Endothelial cell of umbilical vein (primary cell): Measurements from ENCODE around the gene IFNA4. TPM values are rescaled to one million over a fixed set of nuclear protein-coding genes. Genes with fewer than 3 reads are reported as not detected.

ENCODE experiments used
- BruUV-seq: library from RNA; stranded (reverse); fragments of 400-500 nt; replicated peaks from 2 replicates; lab custom pipeline; 2021; lab: Mats Ljungman, UMichigan
- CTCF ChIA-PET: fragments of 300-600, 350-600 bp; sonication (Branson Sonifier 250); formaldehyde crosslinking; loops from one replicate; lab custom pipeline; 2021; ENCODE audit warnings: antibody characterized with exemption, inconsistent platforms; lab: Charles Lee
- POLR2A ChIA-PET: fragments of 300-600, 350-600 bp; sonication (Branson Sonifier 250); formaldehyde crosslinking; loops from one replicate; lab custom pipeline; 2021; ENCODE audit warnings: antibody characterized with exemption, inconsistent platforms; lab: Charles Lee
- DNase-seq: peaks from one replicate; pipeline ENCODE4 v3.0.0-alpha.2; 2011; ENCODE audit warnings: low read depth, low spot score
- FAIRE-seq: peaks from 2 replicates; lab custom pipeline; 2011; peaks lifted over from hg19 to GRCh38; lab: Jason Lieb, UNC
- H2AFZ ChIP-seq: 2 replicates; pipeline ENCODE4 v1.6.0; 2012; ENCODE audit warnings: low read depth, low read length, control low read depth, inconsistent platforms
- H3K27ac ChIP-seq: 2 replicates; pipeline ENCODE4 v1.5.1; 2011; ENCODE audit warnings: low read depth, mild to moderate bottlenecking, control low read depth, low read length, moderate library complexity; ENCODE audit not compliant: insufficient read depth
- H3K27me3 ChIP-seq, 2 experiments: 2 replicates each; pipeline versions ENCODE4 v1.6.0 to v1.6.1; 2011; ENCODE audit warnings: low read length in 2 of 2, mixed read lengths in 1 of 2; ENCODE audit not compliant: control insufficient read depth in 2 of 2, insufficient read depth in 2 of 2
- H3K36me3 ChIP-seq, 2 experiments: 2 replicates in 1 of 2; 3 replicates in 1 of 2; pipeline ENCODE4 v1.5.1; 2011; ENCODE audit warnings: low read length in 2 of 2, mild to moderate bottlenecking in 1 of 2, moderate library complexity in 1 of 2; ENCODE audit not compliant: control insufficient read depth in 2 of 2, insufficient read depth in 2 of 2; ENCODE audit errors: extremely low read depth in 1 of 2
- H3K4me1 ChIP-seq: 3 replicates; pipeline ENCODE4 v1.5.1; 2011; ENCODE audit warnings: mild to moderate bottlenecking, low read length; ENCODE audit not compliant: control insufficient read depth, insufficient read depth; ENCODE audit errors: extremely low read depth
- H3K4me2 ChIP-seq: 2 replicates; pipeline ENCODE4 v1.6.1; 2011; ENCODE audit warnings: low read length, control low read depth, mixed read lengths; ENCODE audit not compliant: insufficient read depth
- H3K4me3 ChIP-seq, 3 experiments: fragments of 200-600 bp in 1 of 3; sonication (generic), shearing (Covaris generic) in 1 of 3; replicated peaks in 1 of 3; 2 replicates each; pipeline ENCODE4 v1.5.1; 2011 to 2016; ENCODE audit warnings: control low read depth in 3 of 3, low read length in 3 of 3, mild to moderate bottlenecking in 2 of 3, inconsistent platforms in 1 of 3, low read depth in 1 of 3, moderate library complexity in 1 of 3; ENCODE audit not compliant: insufficient read depth in 1 of 3
- H3K79me2 ChIP-seq: 2 replicates; pipeline ENCODE4 v1.6.0; 2012; ENCODE audit warnings: low read length, inconsistent platforms; ENCODE audit not compliant: control insufficient read depth, insufficient read depth
- H3K9ac ChIP-seq: replicated peaks from 2 replicates; pipeline ENCODE3; 2011; ENCODE audit warnings: low read length, control low read depth; ENCODE audit not compliant: insufficient read depth; ENCODE audit errors: extremely low read depth
- H3K9me1 ChIP-seq: replicated peaks from 3 replicates; pipeline ENCODE4 v1.6.0; 2011; ENCODE audit warnings: mild to moderate bottlenecking, low read length; ENCODE audit not compliant: control insufficient read depth, insufficient read depth; ENCODE audit errors: extremely low read depth
- H3K9me3 ChIP-seq: replicated peaks from 2 replicates; pipeline ENCODE4 v1.5.1; 2012; ENCODE audit warnings: low read length, inconsistent platforms; ENCODE audit not compliant: control insufficient read depth, insufficient read depth
- H4K20me1 ChIP-seq: replicated peaks from 2 replicates; pipeline ENCODE3; 2011; ENCODE audit warnings: mild to moderate bottlenecking, low read length; ENCODE audit not compliant: control insufficient read depth, insufficient read depth; ENCODE audit errors: extremely low read depth
- CTCF ChIP-seq, 2 donors: IDR thresholded peaks; 1 replicate in 1 of 2; 2 replicates in 1 of 2; pipeline ENCODE4 v1.5.1; 2011; ENCODE audit warnings: low read length in 2 of 2, mild to moderate bottlenecking in 2 of 2, moderate library complexity in 2 of 2, control low read depth in 1 of 2, inconsistent platforms in 1 of 2, low read depth in 1 of 2; ENCODE audit not compliant: insufficient read depth in 1 of 2; ENCODE audit errors: extremely low read depth in 1 of 2
- EZH2 ChIP-seq: IDR thresholded peaks from 2 replicates; pipeline ENCODE4 v1.6.1; 2012; ENCODE audit warnings: borderline replicate concordance, low read depth, mild to moderate bottlenecking, moderate library complexity, low read length, inconsistent platforms; ENCODE audit not compliant: severe bottlenecking
- FOS ChIP-seq: IDR thresholded peaks from 2 replicates; pipeline ENCODE4 v1.6.1; 2011; ENCODE audit warnings: mild to moderate bottlenecking, low read length, moderate library complexity, borderline replicate concordance; ENCODE audit not compliant: insufficient read depth
- GATA2 ChIP-seq: IDR thresholded peaks from 2 replicates; pipeline ENCODE4 v1.7.0; 2011; ENCODE audit warnings: low read depth, mild to moderate bottlenecking, moderate library complexity, mixed read lengths, low read length; ENCODE audit not compliant: insufficient read length, insufficient read depth
- JUN ChIP-seq: IDR thresholded peaks from 2 replicates; pipeline ENCODE4 v1.6.1; 2011; ENCODE audit warnings: borderline replicate concordance, low read depth; ENCODE audit not compliant: insufficient read length, insufficient read depth
- MAX ChIP-seq: IDR thresholded peaks from 2 replicates; pipeline ENCODE4 v1.6.1; 2011; ENCODE audit not compliant: insufficient read depth, insufficient read length
- POLR2AphosphoS5 ChIP-seq: IDR thresholded peaks from 2 replicates; pipeline ENCODE4 v1.6.1; 2012; ENCODE audit warnings: low read depth, mild to moderate bottlenecking, control low read depth, low read length, moderate library complexity; ENCODE audit not compliant: insufficient read depth
- dilution Hi-C: fragments of 300-500 bp; cut with MboI; formaldehyde crosslinking; loops from one replicate; pipeline ENCODE4 v1.15.0; 2019; ENCODE audit warnings: low sequenced_read_pairs; ENCODE audit not compliant: extremely low pct_ligation_motif_present
- intact Hi-C: fragments of 100-400 bp; cut with micrococcal nuclease; formaldehyde crosslinking; loops from one replicate; pipeline ENCODE4 v1.10.0; 2022
- polyA plus RNA-seq, 4 experiments: library from polyadenylated mRNA; depleted of rRNA in 3 of 4; stranded (reverse) in 3 of 4; unstranded in 1 of 4; fragments of >200 nt; gene quantifications; 2 replicates each; pipeline versions ENCODE4 v1.2.1 to v1.2.3, GENCODE V29; 2011 to 2012; ENCODE audit warnings: missing spikeins in 1 of 4
- total RNA-seq: library from RNA; stranded (reverse); gene quantifications from 2 replicates; pipeline ENCODE4 v1.2.3, GENCODE V29; 2021

IFNA4 gene
- total and polyA plus RNA-seq, 2 donors (not counting 3 experiments of a cell fraction or from before 2014, with no cell fraction given) = not detected

- DNase-seq (no peak), FAIRE-seq (no peak)
- peaks cover 0 to 1% of the 10 kb centered on the region in 2 experiments for H3K27me3 ChIP-seq
- no peaks in the 10 kb centered on the region for H3K79me2 ChIP-seq
- H3K9ac ChIP-seq = no peak overlapping the region
- H2AFZ ChIP-seq = peak overlapping the region; percentile 53
- H3K4me3 ChIP-seq = no peak overlapping the region
- ChIA-PET POLR2A (interaction anchor here (0.6 kb wide), 1 partner anchor 444 kb away, joined by 6 read pairs; no protein-coding TSS in a partner anchor), CTCF (interaction anchor here (0.8 to 1.6 kb wide), 8 partner anchors 29 to 312 kb away, joined by 3 to 10 read pairs (median 6); no protein-coding TSS in a partner anchor)
- H3K9me1 ChIP-seq = no peaks in the 10 kb centered on the region
- H3K27ac ChIP-seq = no peak overlapping the region
- peaks cover 8% of the 10 kb centered on the region for H3K4me1 ChIP-seq
- no peaks in the 10 kb centered on the region for H3K9me3 ChIP-seq
- BruUV-seq = no TSS peak
- intact Hi-C loops (no loop called here), dilution Hi-C loops (no loop called here)
- no peak for TF ChIP-seq POLR2AphosphoS5
- no peak overlapping the region for H3K4me2 ChIP-seq
- no peaks in the 10 kb centered on the region for H3K36me3 ChIP-seq
- H4K20me1 ChIP-seq = no peaks in the 10 kb centered on the region
These were observed 33.9 kb downstream of the IFNA4 start for GRCh38 chr9:21153336-21154017.

DNA sequence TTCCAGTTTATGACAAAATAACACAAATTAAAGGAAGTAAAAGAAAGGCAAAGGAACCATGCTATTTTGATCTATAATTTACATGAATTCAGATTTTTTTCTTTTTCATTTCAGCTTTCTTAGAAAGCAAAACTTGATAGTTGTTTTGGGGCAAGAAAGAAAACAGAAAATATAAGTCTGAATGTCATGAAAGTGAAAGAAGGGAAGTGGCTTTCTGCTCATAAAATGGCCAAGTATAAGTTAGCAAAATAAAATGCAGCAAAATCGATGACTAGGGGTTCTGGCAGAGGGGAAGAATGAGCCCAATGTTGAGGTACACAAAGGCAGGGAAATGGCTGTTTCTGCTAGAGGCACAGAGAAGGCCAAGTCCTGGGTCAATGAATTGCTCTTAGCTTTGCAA, 42.8 kb downstream of the IFNA4 start:
- Histone ChIP-seq H3K4me2 (no peak overlapping the region), H3K9me3 (no peaks in the 10 kb centered on the region), H3K27ac (no peak overlapping the region), H2AFZ (no peak overlapping the region), H3K79me2 (no peaks in the 10 kb centered on the region), H3K4me3 (no peak overlapping the region), H3K4me1 (no peaks in the 10 kb centered on the region), H3K9ac (no peak overlapping the region), H4K20me1 (no peaks in the 10 kb centered on the region), H3K27me3 (peaks cover 3 to 9% of the 10 kb centered on the region in 2 experiments), H3K9me1 (no peaks in the 10 kb centered on the region), H3K36me3 (no peaks in the 10 kb centered on the region)
- CTCF ChIA-PET = no interaction called here
- TF ChIP-seq MAX (no peak), EZH2 (no peak), POLR2AphosphoS5 (no peak), FOS (no peak), GATA2 (no peak), JUN (no peak), CTCF (IDR thresholded peaks at IDR 0.05; ENCODE audit: extremely low read depth in 1 of 2, insufficient read depth in 1 of 2, low read depth in 1 of 2, low read length in 2 of 2) (no peak)
- DNase-seq (no peak), FAIRE-seq (no peak)
- dilution Hi-C loops (no loop called here), intact Hi-C loops (no loop called here)
- BruUV-seq = no TSS peak
- POLR2A ChIA-PET = no interaction called here
